HUDEP-2 (cell line): Measurements from ENCODE around the gene ARL13B.
A peak's percentile ranks its signal among the peaks of the same experiment; 100 is the strongest.
"Not testable (repeated sequence)": the region's sequence is repeated elsewhere in the genome, so short reads cannot be mapped to it uniquely, and the experiment has no call there.

Experiments used
- DNase-seq, 76 experiments: peaks; one replicate each; lab custom pipeline; 2025; ENCODE audit not compliant: unreplicated experiment in 76 of 76; lab: John Stamatoyannopoulos, UW

Gene ARL13B

GRCh38 chr3:94050546-94050945 is 70.6 kb downstream of the ARL13B start:
- DNase-seq = no peak

- no peak for DNase-seq
These were observed 81.3 kb downstream of the ARL13B start for GRCh38 chr3:94061297-94061696.

- DNase-seq = peak; percentile 29 to 95 (median 88)
These were observed 82.8 kb downstream of the ARL13B start, which contains the start of the genes DHFR2 and NSUN3 for GRCh38 chr3:94062513-94063404. Gene DHFR2, minus strand, starts transcription at chr3:94062916. Its CDS starts 1,405 bp downstream, at chr3:94061511. Gene NSUN3, plus strand, starts transcription at chr3:94063061. Its CDS starts 66 bp downstream, at chr3:94063127.

- DNase-seq = peak in 2 of 76 experiments; percentile 1 to 2
These were observed 83.7 kb downstream of the ARL13B start for GRCh38 chr3:94063496-94064119.

GRCh38 chr3:94064243-94064860 is 84.4 kb downstream of the ARL13B start:
- DNase-seq = no peak

- DNase-seq = no peak
These were observed 85.2 kb downstream of the ARL13B start for GRCh38 chr3:94065122-94065521.

GRCh38 chr3:94065819-94066480 is 86.0 kb downstream of the ARL13B start:
- DNase-seq = no peak

- no peak for DNase-seq
These were observed 86.8 kb downstream of the ARL13B start for GRCh38 chr3:94066506-94067500.

- peak in 1 of 76 experiments; percentile 7 for DNase-seq
These were observed 89.3 kb downstream of the ARL13B start for GRCh38 chr3:94069194-94069813.

- DNase-seq = no peak
These were observed 90.5 kb downstream of the ARL13B start for GRCh38 chr3:94070341-94070911.

- no peak for DNase-seq
These were observed 91.8 kb downstream of the ARL13B start for GRCh38 chr3:94071713-94072284.

GRCh38 chr3:94076055-94076454 is 96.1 kb downstream of the ARL13B start:
- DNase-seq = no peak

- not testable (repeated sequence) for DNase-seq
These were observed 100.6 kb downstream of the ARL13B start for GRCh38 chr3:94080552-94080951.

GRCh38 chr3:94081884-94082283 is 101.9 kb downstream of the ARL13B start:
- DNase-seq = no peak

GRCh38 chr3:94082391-94082937 is 102.5 kb downstream of the ARL13B start:
- DNase-seq = no peak

- no peak for DNase-seq
These were observed 103.3 kb downstream of the ARL13B start for GRCh38 chr3:94083261-94083660.

GRCh38 chr3:94089126-94089525 is 109.2 kb downstream of the ARL13B start:
- no peak for DNase-seq

- no peak for DNase-seq
These were observed 112.1 kb downstream of the ARL13B start for GRCh38 chr3:94092086-94092485.
